PC-3 (cell line): ENCODE data around the gene AKR7A2. TPM values are rescaled to one million over a fixed set of nuclear protein-coding genes. Genes with fewer than 3 reads are reported as not detected.
"Not testable (repeated sequence)": the region's sequence is repeated elsewhere in the genome, so short reads cannot be mapped to it uniquely, and the experiment has no call there.

Source experiments
- ATAC-seq: fragments of 200-7000 bp; cut with Tn5 transposase; 2 replicates; pipeline ENCODE4 v1.9.1; 2020; ENCODE audit warnings: mild to moderate bottlenecking, moderate library complexity
- BruUV-seq: library from RNA; stranded (reverse); fragments of 400-500 nt; replicated peaks from 2 replicates; lab custom pipeline; 2021; lab: Mats Ljungman, UMichigan
- CTCF ChIA-PET: fragments of 300-600 bp; sonication (Branson Sonifier 250); formaldehyde crosslinking; loops from one replicate; lab custom pipeline; 2022; ENCODE audit warnings: antibody characterized with exemption; lab: Charles Lee
- POLR2A ChIA-PET: fragments of 300-600 bp; sonication (Branson Sonifier 250); formaldehyde crosslinking; loops from one replicate; lab custom pipeline; 2022; ENCODE audit warnings: antibody characterized with exemption; ENCODE audit not compliant: unreplicated experiment; lab: Charles Lee
- DNase-seq: peaks from one replicate; pipeline ENCODE4 v3.0.0-alpha.2; 2015
- H2AFZ ChIP-seq: fragments of 300-600 bp; sonication (generic); 2 replicates; pipeline ENCODE4 v1.6.0; 2016; ENCODE audit warnings: antibody characterized with exemption, low read length
- H3F3A ChIP-seq: fragments of 300-600 bp; sonication (generic); one replicate; pipeline ENCODE4 v1.6.0; 2017; ENCODE audit warnings: antibody characterized with exemption, low read length, control low read depth, mild to moderate bottlenecking; ENCODE audit not compliant: unreplicated experiment
- H3K27ac ChIP-seq: fragments of 300-600 bp; sonication (generic); 2 replicates; pipeline ENCODE4 v1.5.1; 2016; ENCODE audit warnings: mild to moderate bottlenecking, low read length
- H3K27me3 ChIP-seq: fragments of 300-600 bp; sonication (generic); 2 replicates; pipeline ENCODE4 v1.6.1; 2016; ENCODE audit warnings: low read length, mixed read lengths
- H3K36me3 ChIP-seq: fragments of 300-600 bp; sonication (generic); 2 replicates; pipeline ENCODE4 v1.6.1; 2016; ENCODE audit warnings: low read depth, mixed run types, low read length, mixed read lengths
- H3K4me1 ChIP-seq: fragments of 300-600 bp; sonication (generic); 2 replicates; pipeline ENCODE4 v1.5.1; 2016; ENCODE audit warnings: low read length; ENCODE audit not compliant: insufficient read depth
- H3K4me2 ChIP-seq: fragments of 300-600 bp; sonication (generic); 2 replicates; pipeline ENCODE4 v1.6.0; 2016; ENCODE audit warnings: low read length
- H3K4me3 ChIP-seq: fragments of 300-600 bp; sonication (generic); 2 replicates; pipeline ENCODE4 v1.5.1; 2016; ENCODE audit warnings: mild to moderate bottlenecking, low read length, mixed read lengths
- H3K79me2 ChIP-seq: fragments of 300-600 bp; sonication (generic); 2 replicates; pipeline ENCODE4 v1.6.1; 2017; ENCODE audit warnings: low read length, mixed read lengths
- H3K9ac ChIP-seq: fragments of 300-600 bp; sonication (generic); 2 replicates; pipeline ENCODE4 v1.6.0; 2016; ENCODE audit warnings: mild to moderate bottlenecking, low read length
- H3K9me2 ChIP-seq: fragments of 300-600 bp; sonication (generic); replicated peaks from 2 replicates; pipeline ENCODE4 v1.6.1; 2016; ENCODE audit warnings: mixed run types, low read length, mixed read lengths
- H3K9me3 ChIP-seq: fragments of 300-600 bp; sonication (generic); 2 replicates; pipeline ENCODE4 v1.6.1; 2016; ENCODE audit warnings: low read length, mixed read lengths
- H4K20me1 ChIP-seq: fragments of 300-600 bp; sonication (generic); 2 replicates; pipeline ENCODE4 v1.6.1; 2016; ENCODE audit warnings: low read length, mixed read lengths
- CTCF ChIP-seq: fragments of 300-600 bp; sonication (generic); conservative IDR thresholded peaks from 2 replicates; pipeline ENCODE4 v1.5.1; 2017; ENCODE audit warnings: antibody characterized with exemption, low read depth, mild to moderate bottlenecking, low read length
- EZH2 ChIP-seq: fragments of 300-600 bp; sonication (generic); IDR thresholded peaks from one replicate; pipeline ENCODE4 v1.6.1; 2017; ENCODE audit warnings: antibody characterized with exemption, mild to moderate bottlenecking, low read length; ENCODE audit not compliant: unreplicated experiment
- EZH2phosphoT487 ChIP-seq: fragments of 300-600 bp; sonication (generic); IDR thresholded peaks from 2 replicates; pipeline ENCODE4 v1.6.1; 2018; ENCODE audit warnings: mild to moderate bottlenecking, antibody characterized with exemption, low read length, borderline replicate concordance
- intact Hi-C: fragments of 100-400 bp; cut with micrococcal nuclease; formaldehyde crosslinking; loops from 2 replicates; pipeline ENCODE4 v1.9.0; 2023
- total RNA-seq: library from RNA; depleted of rRNA; stranded (reverse); fragments of >200 nt; gene quantifications from 2 replicates; pipeline ENCODE4 v1.2.3, GENCODE V29; 2014

The AKR7A2 gene
- total RNA-seq, 1 experiment from 2014 or later: 63.3 TPM

GRCh38 chr1:19307794-19308508 lies 4.0 kb downstream of the AKR7A2 start:
- ChIA-PET POLR2A (no interaction called here), CTCF (no interaction called here)
- peaks cover 20% of the 10 kb centered on the region for H3K4me1 ChIP-seq
- H4K20me1 ChIP-seq: 0 out of 2 replicates have a peak, but pooled peaks cover 8% of the 10 kb centered on the region
- no peak overlapping the region for H3K4me3 ChIP-seq
- TF ChIP-seq CTCF (no peak), EZH2 (no peak)
- ATAC-seq (no peak), DNase-seq (no peak)
- H3K4me2 ChIP-seq: no peak overlapping the region
- H3K27ac ChIP-seq: no peak overlapping the region
- H3K9me3 ChIP-seq: no peaks in the 10 kb centered on the region
- no peaks in the 10 kb centered on the region for H3K9me2 ChIP-seq
- no peaks in the 10 kb centered on the region for H3F3A ChIP-seq
- H3K27me3 ChIP-seq: no peaks in the 10 kb centered on the region
- H3K36me3 ChIP-seq: peaks cover 35% of the 10 kb centered on the region; the same call in 1 of the 2 replicates
- no peak overlapping the region for H3K9ac ChIP-seq
- intact Hi-C loops: no loop called here
- H3K79me2 ChIP-seq: peaks cover 44% of the 10 kb centered on the region
- no TSS peak for BruUV-seq
- no peak overlapping the region for H2AFZ ChIP-seq

DNA sequence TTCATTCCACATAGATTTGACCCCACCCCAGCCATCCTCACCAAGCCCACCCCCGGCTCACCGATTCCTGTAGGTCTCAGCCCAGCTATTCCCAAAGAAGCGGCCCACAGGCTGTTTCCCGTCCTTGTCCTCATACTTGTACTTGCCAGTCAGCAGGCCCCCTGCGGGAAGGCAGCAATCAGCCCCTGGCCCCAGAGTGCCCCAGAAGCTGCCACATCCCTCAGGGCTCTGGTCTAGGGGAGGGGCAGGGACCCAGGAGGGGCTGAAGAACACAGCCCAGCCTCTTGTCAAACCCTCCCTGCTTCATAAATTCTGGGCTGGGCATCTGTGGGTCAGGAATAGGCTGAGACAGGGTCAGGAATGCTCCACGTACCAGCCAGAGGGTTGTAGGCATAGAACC lies 5.0 kb downstream of the AKR7A2 start:
- Histone ChIP-seq H2AFZ (no peak overlapping the region), H3K27ac (no peak overlapping the region), H3K4me1 (peaks cover 13% of the 10 kb centered on the region; the same call in 1 of the 2 replicates), H3F3A (no peaks in the 10 kb centered on the region), H3K4me2 (no peak overlapping the region), H3K36me3 (peaks cover 37% of the 10 kb centered on the region; the same call in 1 of the 2 replicates), H3K4me3 (no peak overlapping the region), H3K9ac (no peak overlapping the region), H4K20me1 (0 out of 2 replicates have a peak, but pooled peaks cover 8% of the 10 kb centered on the region), H3K27me3 (no peaks in the 10 kb centered on the region), H3K79me2 (peaks cover 36% of the 10 kb centered on the region), H3K9me2 (no peaks in the 10 kb centered on the region), H3K9me3 (no peaks in the 10 kb centered on the region)
- no TSS peak for BruUV-seq
- POLR2A ChIA-PET: interaction anchor here (0.6 kb wide), 1 partner anchor 10 kb away, joined by 5 read pairs; no protein-coding TSS in a partner anchor
- TF ChIP-seq EZH2 (no peak), CTCF (no peak), EZH2phosphoT487 (no peak)
- intact Hi-C loops: no loop called here
- no peak for DNase-seq
- no peak for ATAC-seq
- CTCF ChIA-PET: no interaction called here

- POLR2A ChIA-PET: no interaction called here
- H3K27ac ChIP-seq: no peak overlapping the region
- peaks cover 37% of the 10 kb centered on the region; the same call in 1 of the 2 replicates for H3K36me3 ChIP-seq
- no peak overlapping the region for H2AFZ ChIP-seq
- no peaks in the 10 kb centered on the region for H3K9me2 ChIP-seq
- BruUV-seq: no TSS peak
- DNase-seq: no peak
- TF ChIP-seq EZH2 (no peak), CTCF (no peak), EZH2phosphoT487 (no peak)
- peaks cover 26% of the 10 kb centered on the region for H3K79me2 ChIP-seq
- no peak for ATAC-seq
- H3K4me2 ChIP-seq: no peak overlapping the region
- intact Hi-C loops: no loop called here
- CTCF ChIA-PET: no interaction called here
- no peak overlapping the region for H3K9ac ChIP-seq
- H3K4me3 ChIP-seq: no peak overlapping the region
- no peaks in the 10 kb centered on the region for H3K27me3 ChIP-seq
- 0 out of 2 replicates have a peak, but pooled peaks cover 8% of the 10 kb centered on the region for H4K20me1 ChIP-seq
- no peaks in the 10 kb centered on the region for H3K9me3 ChIP-seq
- peaks cover 7% of the 10 kb centered on the region; the same call in 1 of the 2 replicates for H3K4me1 ChIP-seq
- no peaks in the 10 kb centered on the region for H3F3A ChIP-seq
Measured at GRCh38 chr1:19305880-19306279, 6.1 kb downstream of the AKR7A2 start.

GRCh38 chr1:19304081-19304480 lies 7.9 kb downstream of the AKR7A2 start:
- H3K9ac ChIP-seq, H3K9me2 ChIP-seq, ATAC-seq, H3K79me2 ChIP-seq, H3F3A ChIP-seq, H3K27me3 ChIP-seq, H3K27ac ChIP-seq, H3K9me3 ChIP-seq, H3K4me1 ChIP-seq, BruUV-seq, intact Hi-C loops, H3K4me2 ChIP-seq, DNase-seq, H4K20me1 ChIP-seq, CTCF ChIA-PET, H3K4me3 ChIP-seq, H2AFZ ChIP-seq, POLR2A ChIA-PET: not testable (repeated sequence)
- H3K36me3 ChIP-seq: peaks cover 37% of the 10 kb centered on the region; the same call in 1 of the 2 replicates
